Measurements from ENCODE around the gene COG2. TPM values are rescaled to one million over a fixed set of nuclear protein-coding genes. Genes with fewer than 3 reads are reported as not detected.

Gene COG2
- total and polyA plus RNA-seq, 2 of the 13 experiments (the other 11 are each of a cell fraction or from before 2014, with no cell fraction given): 16.8 to 36.3 TPM

GRCh38 chr1:230708631-230709580, 66.6 kb downstream of the COG2 start (continued):
- TF ChIP-seq AGO1 (IDR thresholded peaks at IDR 0.05; ENCODE audit: low read depth, low read length, poor library complexity, severe bottlenecking) (no peak), ZNF773 (CRISPR knock-in tag; IDR thresholded peaks at IDR 0.05; ENCODE audit: borderline replicate concordance) (no peak), GZF1 (CRISPR knock-in tag; IDR thresholded peaks at IDR 0.05) (peak; percentile 67; the same call in 1 of the 2 replicates), RERE (CRISPR knock-in tag; IDR thresholded peaks at IDR 0.05; ENCODE audit: low read depth) (peak; percentile 81), ATF3 (CRISPR knock-in tag; IDR thresholded peaks at IDR 0.05) (peak; percentile 81), SRSF4 (IDR thresholded peaks at IDR 0.05; ENCODE audit: low read depth, low read length, poor library complexity, severe bottlenecking) (no peak), EP300 (IDR thresholded peaks at IDR 0.05; ENCODE audit: low read depth in 2 of 2, low read length in 2 of 2) (peak in 1 of 2 experiments; percentile 93; a peak in 2 of 4 replicates), EP300 (CRISPR knock-in tag; IDR thresholded peaks at IDR 0.05; ENCODE audit: borderline replicate concordance) (peak; percentile 92), PBX3 (CRISPR knock-in tag; IDR thresholded peaks at IDR 0.05; ENCODE audit: borderline replicate concordance) (no peak), GATAD1 (CRISPR knock-in tag; IDR thresholded peaks at IDR 0.05) (peak; percentile 78), ZNF564 (CRISPR knock-in tag; IDR thresholded peaks at IDR 0.05) (peak; percentile 90), E2F1 (CRISPR knock-in tag; IDR thresholded peaks at IDR 0.05) (no peak), ZNF775 (CRISPR knock-in tag; IDR thresholded peaks at IDR 0.05; ENCODE audit: borderline replicate concordance) (no peak), EZH2 (conservative IDR thresholded peaks at IDR 0.05; ENCODE audit: low read depth, low read length) (no peak), ZNF7 (CRISPR knock-in tag; IDR thresholded peaks at IDR 0.05) (no peak), DRAP1 (CRISPR knock-in tag; IDR thresholded peaks at IDR 0.05) (peak; percentile 44), ZMAT3 (CRISPR knock-in tag; conservative IDR thresholded peaks at IDR 0.05) (0 out of 2 replicates have a peak, but pooled peaks have one; percentile 20), ZNF563 (CRISPR knock-in tag; IDR thresholded peaks at IDR 0.05) (peak; percentile 82; the same call in 1 of the 2 replicates), NFE2L2 (IDR thresholded peaks at IDR 0.05; ENCODE audit: low read length) (no peak), ZNF234 (CRISPR knock-in tag; conservative IDR thresholded peaks at IDR 0.05) (no peak)
